ENCODE data around the gene KLC1.

The KLC1 gene

GRCh38 chr14:103696070-103696402 is 67.0 kb downstream of the KLC1 start:
- DNase-seq (ENCODE audit: low spot score): no peak
- H3K27ac ChIP-seq: peak overlapping the region; percentile 99
- TF ChIP-seq CTCF (conservative IDR thresholded peaks at IDR 0.05; ENCODE audit: low read depth): no peak
- ChIA-PET CTCF (interaction anchor here (0.5 kb wide), 1 partner anchor 1102 kb away, joined by 7 read pairs; no protein-coding TSS in a partner anchor), POLR2A (ENCODE audit: low non-redundant PET) (no interaction called here)

GRCh38 chr14:103696466-103697071 is 67.6 kb downstream of the KLC1 start:
- TF ChIP-seq CTCF (conservative IDR thresholded peaks at IDR 0.05; ENCODE audit: low read depth): no peak
- no peak for DNase-seq (ENCODE audit: low spot score)
- ChIA-PET POLR2A (ENCODE audit: low non-redundant PET) (no interaction called here), CTCF (no interaction called here)
- peak overlapping the region; percentile 99 for H3K27ac ChIP-seq

DNA sequence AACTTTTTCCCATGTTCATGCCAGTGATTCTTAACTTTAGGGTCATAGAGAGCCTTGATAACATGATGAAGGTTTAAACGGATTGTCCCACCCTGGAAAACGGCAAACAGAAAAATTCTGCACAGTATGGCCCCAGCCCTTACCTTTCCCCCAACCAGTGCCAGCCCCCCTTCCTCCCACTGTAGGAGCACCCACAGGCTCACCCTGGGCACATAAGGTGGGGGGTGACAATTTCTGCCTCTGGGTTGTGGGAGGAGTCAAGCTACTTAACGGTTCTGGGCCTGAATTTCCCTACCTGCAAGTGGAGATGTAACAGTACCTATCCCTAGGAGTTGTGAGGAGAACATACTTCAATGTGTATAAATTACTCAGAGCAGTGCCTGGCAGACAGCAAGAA is 68.2 kb downstream of the KLC1 start:
- ChIA-PET POLR2A (ENCODE audit: low non-redundant PET) (no interaction called here), CTCF (no interaction called here)
- no peak for TF ChIP-seq CTCF (conservative IDR thresholded peaks at IDR 0.05; ENCODE audit: low read depth)
- peak overlapping the region; percentile 99 for H3K27ac ChIP-seq
- DNase-seq (ENCODE audit: low spot score): no peak

DNA sequence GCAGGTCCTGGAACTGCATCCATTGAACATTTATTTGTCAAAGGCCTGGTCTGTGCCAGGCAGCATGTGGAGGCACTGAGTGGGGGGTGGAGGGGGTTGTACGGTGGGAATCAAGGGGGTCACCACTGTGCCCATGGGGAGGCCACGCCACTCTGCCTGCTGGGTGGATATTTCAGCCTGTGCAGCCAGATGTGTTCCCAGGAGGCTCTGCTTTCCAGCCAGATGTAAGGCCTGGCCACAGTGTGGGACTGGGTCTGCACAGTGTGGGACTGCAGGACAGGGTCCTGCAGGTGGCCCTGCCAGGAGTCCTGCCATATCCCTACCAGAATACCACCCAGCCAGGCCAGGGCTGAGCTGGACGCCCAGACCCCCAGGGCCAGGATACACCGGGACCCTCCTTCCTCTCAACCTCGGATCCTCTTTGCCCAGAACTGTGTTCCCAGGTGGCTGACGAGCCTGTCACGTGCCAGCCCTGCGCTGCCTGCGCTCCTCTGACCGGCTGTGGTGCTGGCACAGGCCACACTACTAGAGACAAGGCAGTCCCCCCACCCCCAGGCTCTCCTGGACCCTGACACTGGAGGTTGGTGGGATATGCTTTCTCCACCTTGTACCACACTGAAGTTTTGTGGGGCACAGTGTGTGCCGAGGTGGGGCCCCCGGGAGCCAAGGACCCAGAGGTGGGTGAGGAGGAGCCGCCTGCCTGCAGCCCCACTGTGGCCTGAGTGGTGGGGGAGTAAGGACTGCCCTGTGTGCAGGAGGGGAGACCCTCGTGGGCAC is 68.8 kb downstream of the KLC1 start:
- POLR2A ChIA-PET (ENCODE audit: low non-redundant PET): no interaction called here
- H3K27ac ChIP-seq: peak overlapping the region; percentile 99
- no peak for TF ChIP-seq CTCF (conservative IDR thresholded peaks at IDR 0.05; ENCODE audit: low read depth)
- no peak for DNase-seq (ENCODE audit: low spot score)
- CTCF ChIA-PET: interaction anchor here (0.6 kb wide), 1 partner anchor 14 kb away, joined by 3 read pairs; no protein-coding TSS in a partner anchor

GRCh38 chr14:103698380-103699260 is 69.6 kb downstream of the KLC1 start:
- ChIA-PET POLR2A (ENCODE audit: low non-redundant PET) (interaction anchor here (0.5 kb wide), 1 partner anchor 39 kb away, joined by 8 read pairs; no protein-coding TSS in a partner anchor), CTCF (interaction anchor here (0.6 to 1.0 kb wide), 2 partner anchors 10 to 13 kb away, joined by 3 read pairs; no protein-coding TSS in a partner anchor)

More at GRCh38 chr14:103698380-103699260, 69.6 kb downstream of the KLC1 start:
- H3K27ac ChIP-seq: peak overlapping the region; percentile 99
- peak; percentile 64 for DNase-seq (ENCODE audit: low spot score)
- no peak for TF ChIP-seq CTCF (conservative IDR thresholded peaks at IDR 0.05; ENCODE audit: low read depth)
